ENCODE measurements around the gene PICALM. TPM values are rescaled to one million over a fixed set of nuclear protein-coding genes. Genes with fewer than 3 reads are reported as not detected.

PICALM gene
- total and polyA plus RNA-seq, 9 of the 15 experiments (the other 6 are each of a cell fraction or from before 2014, with no cell fraction given) = 41.3 to 990 (median 309) TPM

GRCh38 chr11:86050196-86050709 is 18.6 kb downstream of the PICALM start:
- Histone ChIP-seq H2AFZ (ENCODE audit: low read depth, low read length) (no peak overlapping the region), H3K9me3 (replicated peaks; ENCODE audit: control insufficient read depth, insufficient read depth, low read depth, low read length) (no peaks in the 10 kb centered on the region), H3K27me3 (ENCODE audit: control insufficient read depth in 2 of 2, insufficient read depth in 2 of 2, low read length in 2 of 2) (no peaks in the 10 kb centered on the region), H3K36me3 (ENCODE audit: control insufficient read depth, insufficient read depth, low read length) (peaks cover 29% of the 10 kb centered on the region), H4K20me1 (replicated peaks; ENCODE audit: control insufficient read depth, insufficient read depth, low read length) (peaks cover 56% of the 10 kb centered on the region), H3K4me2 (ENCODE audit: insufficient read depth, low read length) (no peak overlapping the region), H3K79me2 (ENCODE audit: control insufficient read depth, insufficient read depth, low read length) (peaks cover 100% of the 10 kb centered on the region), H3K9ac (ENCODE audit: insufficient read depth in 1 of 2, low read depth in 2 of 2, low read length in 2 of 2) (no peak overlapping the region), H3K27ac (ENCODE audit: extremely low read depth, low read depth, low read length) (no peak overlapping the region), H3K4me3 (no peak overlapping the region), H3K4me1 (replicated peaks in 1 of 2; ENCODE audit: control insufficient read depth in 2 of 2, insufficient read depth in 2 of 2, low read length in 2 of 2) (peaks cover 11 to 42% of the 10 kb centered on the region in 2 experiments; a peak in 3 of 5 replicates), H3K9me1 (ENCODE audit: control insufficient read depth, insufficient read depth, low read length) (no peaks in the 10 kb centered on the region)
- in situ Hi-C loops (cut with MboI) = no loop called here
- DNase-seq (ENCODE audit: extremely low read depth in 1 of 4, low spot score in 3 of 4) (no peak), FAIRE-seq (no peak), ATAC-seq (no peak)
- intact Hi-C loops (cut with micrococcal nuclease) = no loop called here
- POLR2A ChIA-PET = interaction anchor here (1.4 to 1.6 kb wide), 3 partner anchors 8 to 14 kb away, joined by 3 to 4 read pairs (median 3); no protein-coding TSS in a partner anchor
- TF ChIP-seq HMG20B (CRISPR knock-in tag; IDR thresholded peaks at IDR 0.05) (no peak), HINFP (tag; conservative IDR thresholded peaks at IDR 0.05; ENCODE audit: low read depth) (no peak)
- CTCF ChIA-PET (ENCODE audit: low intra/inter-chr PET ratio) = no interaction called here
- BruUV-seq (replicated peaks) = no TSS peak

Data from K562 (cell line).